ENCODE measurements around the gene PAPSS2.
"Not testable (repeated sequence)": the region's sequence is repeated elsewhere in the genome, so short reads cannot be mapped to it uniquely, and the experiment has no call there.

PAPSS2 gene

DNA sequence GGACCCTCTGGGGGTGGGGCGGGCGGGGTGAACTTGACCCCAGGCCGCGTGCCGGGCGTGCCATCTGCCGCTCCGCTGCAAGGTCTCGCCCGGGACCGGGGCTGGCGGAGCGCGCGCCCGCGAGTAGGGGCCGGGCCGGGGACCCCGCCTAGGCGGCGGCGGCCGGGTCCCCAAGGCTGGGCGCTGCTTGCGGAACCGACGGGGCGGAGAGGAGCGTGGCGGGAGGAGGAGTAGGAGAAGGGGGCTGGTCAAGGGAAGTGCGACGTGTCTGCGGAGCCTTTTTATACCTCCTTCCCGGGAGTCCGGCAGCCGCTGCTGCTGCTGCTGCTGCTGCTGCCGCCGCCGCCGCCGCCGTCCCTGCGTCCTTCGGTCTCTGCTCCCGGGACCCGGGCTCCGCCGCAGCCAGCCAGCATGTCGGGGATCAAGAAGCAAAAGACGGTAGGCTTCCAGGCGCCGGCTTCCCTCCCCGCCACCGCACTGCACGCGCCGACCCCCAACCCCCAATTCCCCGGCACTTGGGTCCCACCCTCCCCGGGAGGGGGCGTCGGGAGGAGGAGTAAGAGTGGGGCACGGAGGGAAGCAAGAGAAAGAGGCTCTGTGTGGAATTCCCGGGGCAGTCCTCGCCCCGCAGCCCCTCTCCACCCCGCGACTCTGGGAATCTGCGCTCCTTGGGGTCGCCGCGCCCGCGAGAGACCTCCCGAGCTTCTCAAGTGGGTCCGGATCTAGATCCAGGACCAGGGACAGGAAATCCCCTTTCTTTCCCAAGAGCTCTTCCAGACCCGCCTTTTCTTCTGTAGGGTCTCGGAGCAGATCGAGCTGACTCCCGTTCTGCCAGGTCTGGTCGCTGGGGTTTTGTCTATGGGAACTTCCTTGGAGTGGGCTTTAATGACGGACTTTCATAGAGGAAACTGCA lies at the start of gene PAPSS2:
PAPSS2 (plus strand) TSS at position 308 of the 913 bp plus-strand sequence; CDS start at position 412, 104 bp downstream.
- DNase-seq: peak; percentile 12

- not testable (repeated sequence) for DNase-seq
These were observed 48.3 kb upstream of the PAPSS2 start for GRCh38 chr10:87611341-87611740.

GRCh38 chr10:87612115-87612514 lies 47.6 kb upstream of the PAPSS2 start:
- DNase-seq: no peak

- no peak for DNase-seq
These were observed 45.9 kb upstream of the PAPSS2 start for GRCh38 chr10:87613751-87614150.

- DNase-seq: no peak
These were observed 43.8 kb upstream of the PAPSS2 start for GRCh38 chr10:87615856-87616255.

GRCh38 chr10:87617503-87617902 lies 42.2 kb upstream of the PAPSS2 start:
- no peak for DNase-seq

DNA sequence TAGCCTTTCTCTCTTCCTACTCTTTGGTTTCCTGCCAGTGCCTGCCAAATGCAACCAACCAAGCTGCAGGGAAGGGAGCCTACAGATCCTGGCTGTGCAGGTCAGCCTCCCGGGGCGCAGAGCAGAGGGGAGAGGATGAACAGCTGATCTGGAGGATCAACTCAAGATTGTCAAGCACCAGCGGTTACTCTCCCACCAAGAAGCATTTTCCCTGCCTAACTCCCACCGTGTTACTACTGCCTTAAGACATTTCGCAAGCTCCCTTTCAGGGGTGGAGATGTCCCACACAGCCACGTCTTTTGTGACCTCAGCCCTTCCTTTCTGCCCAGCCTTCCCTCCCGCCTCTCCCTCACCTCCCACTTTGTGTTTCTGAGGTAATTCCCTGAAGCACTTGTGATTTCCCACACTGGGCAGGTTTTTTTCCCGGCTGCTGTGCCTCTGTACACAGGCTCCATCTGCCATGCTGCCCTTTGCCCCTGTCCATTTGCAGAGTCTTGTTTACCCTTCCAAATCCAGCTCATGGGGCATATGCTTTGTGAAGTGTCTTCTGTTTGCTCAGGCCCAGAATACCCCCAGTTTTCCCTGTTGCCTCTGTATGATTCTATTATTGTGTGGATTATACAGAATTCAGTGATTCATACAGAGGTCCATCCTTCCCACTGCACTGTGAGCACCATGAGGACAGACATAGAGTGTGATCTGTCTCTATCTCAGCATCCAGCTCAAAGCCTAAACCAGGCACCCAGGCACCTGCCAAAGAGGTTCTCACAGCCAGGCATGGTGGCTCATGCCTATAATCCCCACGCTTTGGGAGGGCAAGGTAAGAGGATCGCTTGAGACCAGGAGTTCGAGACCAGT lies 40.9 kb upstream of the PAPSS2 start:
- no peak for DNase-seq

- DNase-seq: no peak
These were observed 40.0 kb upstream of the PAPSS2 start for GRCh38 chr10:87619705-87620104.

DNA sequence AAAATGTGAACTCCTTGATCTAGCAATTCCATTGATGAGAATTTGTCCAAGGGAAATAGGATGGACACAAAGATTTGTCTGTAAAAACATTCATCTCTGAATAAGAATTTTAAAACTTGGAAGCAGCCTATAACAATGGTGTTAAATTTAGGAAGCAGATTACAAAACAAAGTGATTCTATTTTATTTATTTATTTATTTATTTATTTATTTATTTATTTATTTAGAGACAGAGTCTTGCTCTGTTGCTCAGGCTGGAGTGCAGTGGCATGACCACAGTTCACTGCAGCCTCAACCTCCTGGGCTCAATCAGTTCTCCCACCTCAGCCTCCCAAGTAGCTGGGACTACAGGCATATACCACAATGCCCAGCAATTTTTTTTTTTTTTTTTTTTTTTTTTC lies 38.2 kb upstream of the PAPSS2 start:
- not testable (repeated sequence) for DNase-seq

- no peak for DNase-seq
These were observed 37.2 kb upstream of the PAPSS2 start for GRCh38 chr10:87622314-87623004.

DNA sequence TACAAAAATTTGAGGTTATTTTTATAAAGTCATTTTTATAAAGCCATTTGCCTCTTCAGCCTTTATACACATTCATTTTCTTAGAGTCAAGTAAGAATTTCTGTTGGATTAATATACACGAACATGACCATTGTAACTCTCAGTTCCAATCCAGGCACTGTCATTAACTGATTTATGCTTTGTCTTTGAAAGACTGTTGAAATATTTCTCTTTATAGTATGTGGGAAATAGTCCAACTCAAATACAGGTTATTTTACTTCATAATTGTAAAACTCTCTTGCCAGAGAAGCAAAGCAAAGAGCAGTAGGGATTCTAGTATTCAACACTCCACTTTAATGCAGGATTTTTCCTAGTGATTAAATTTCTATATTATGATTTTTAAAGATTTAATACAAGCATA lies 36.5 kb upstream of the PAPSS2 start:
- DNase-seq: no peak

DNA sequence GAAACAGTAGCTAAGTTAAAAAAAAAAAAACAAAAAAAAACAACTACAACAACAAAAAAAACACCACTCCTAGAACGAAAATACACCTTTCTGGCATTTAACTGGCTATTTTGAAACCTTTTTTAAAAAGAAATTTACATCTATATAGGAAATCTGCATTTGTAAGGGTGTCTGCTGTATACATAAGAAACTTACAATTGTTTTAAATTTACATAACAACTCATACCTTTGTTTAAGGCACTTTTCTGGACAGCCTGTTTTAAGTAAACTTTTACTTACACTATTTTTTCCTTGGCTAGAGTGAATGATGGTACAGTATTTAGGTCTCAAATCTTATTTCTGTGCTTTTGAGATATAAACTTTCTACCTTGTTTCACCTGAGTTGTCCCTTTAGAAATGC lies 34.0 kb upstream of the PAPSS2 start:
- no peak for DNase-seq

DNA sequence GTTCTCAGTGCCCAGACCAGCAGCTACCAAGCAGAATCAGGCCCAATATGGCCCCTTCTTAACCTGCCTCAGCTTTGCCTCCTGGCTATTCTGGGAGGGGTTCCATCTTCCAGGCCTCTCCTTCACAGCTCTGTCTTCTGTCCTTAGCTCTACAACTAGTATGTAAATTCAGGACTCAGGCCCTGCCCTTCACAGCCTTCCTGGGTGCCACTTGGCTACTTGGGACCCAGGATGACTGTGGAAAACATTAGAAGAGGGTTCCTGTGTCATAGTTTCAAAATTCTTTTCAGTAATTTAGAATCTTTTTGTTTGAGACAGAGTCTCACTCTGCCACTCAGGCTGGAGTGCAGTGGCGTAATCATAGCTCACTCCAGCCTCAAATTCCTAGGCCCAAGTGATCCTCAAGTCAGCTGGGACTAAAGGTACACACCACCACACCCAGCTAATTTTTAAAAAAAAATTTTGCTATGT lies 33.2 kb upstream of the PAPSS2 start:
- no peak for DNase-seq

DNA sequence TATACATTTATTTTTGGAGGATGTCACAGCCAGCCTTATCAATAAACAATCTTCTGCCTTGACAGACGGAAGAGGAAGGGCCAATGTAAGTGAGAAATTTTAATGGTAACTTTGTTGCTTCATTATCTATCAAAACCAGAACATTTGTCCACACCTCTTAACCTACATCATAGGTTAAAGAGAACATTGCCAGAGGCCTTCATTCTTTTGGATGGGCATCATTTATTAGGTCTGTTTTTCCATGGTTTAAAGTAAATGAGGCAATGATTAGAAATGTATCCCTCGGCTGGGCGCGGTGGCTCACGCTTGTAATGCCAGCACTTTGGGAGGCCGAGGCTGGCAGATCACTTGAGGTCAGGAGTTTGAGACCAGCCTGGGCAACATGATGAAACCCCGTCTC lies 29.5 kb upstream of the PAPSS2 start:
- no peak for DNase-seq

DNA sequence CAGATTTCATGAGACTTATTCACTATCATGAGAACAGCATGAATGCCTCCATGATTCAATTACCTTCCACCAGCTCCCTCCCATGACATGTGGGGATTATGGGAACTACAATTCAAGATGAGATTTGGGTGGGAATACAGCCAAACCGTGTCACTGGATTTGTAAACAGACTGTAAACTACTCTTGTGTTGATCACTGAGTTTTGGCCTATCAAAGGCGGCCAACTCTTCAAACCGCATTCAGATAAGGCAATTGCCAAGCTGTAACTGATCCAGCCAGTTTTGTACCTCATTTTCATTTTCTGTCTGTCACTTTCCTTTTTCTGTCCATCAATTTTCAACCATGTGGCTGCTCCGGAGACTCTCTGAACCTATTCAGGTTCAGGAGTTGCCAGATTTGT lies 27.2 kb upstream of the PAPSS2 start:
- DNase-seq: no peak

GRCh38 chr10:87634311-87634710 lies 25.4 kb upstream of the PAPSS2 start:
- DNase-seq: no peak

DNA sequence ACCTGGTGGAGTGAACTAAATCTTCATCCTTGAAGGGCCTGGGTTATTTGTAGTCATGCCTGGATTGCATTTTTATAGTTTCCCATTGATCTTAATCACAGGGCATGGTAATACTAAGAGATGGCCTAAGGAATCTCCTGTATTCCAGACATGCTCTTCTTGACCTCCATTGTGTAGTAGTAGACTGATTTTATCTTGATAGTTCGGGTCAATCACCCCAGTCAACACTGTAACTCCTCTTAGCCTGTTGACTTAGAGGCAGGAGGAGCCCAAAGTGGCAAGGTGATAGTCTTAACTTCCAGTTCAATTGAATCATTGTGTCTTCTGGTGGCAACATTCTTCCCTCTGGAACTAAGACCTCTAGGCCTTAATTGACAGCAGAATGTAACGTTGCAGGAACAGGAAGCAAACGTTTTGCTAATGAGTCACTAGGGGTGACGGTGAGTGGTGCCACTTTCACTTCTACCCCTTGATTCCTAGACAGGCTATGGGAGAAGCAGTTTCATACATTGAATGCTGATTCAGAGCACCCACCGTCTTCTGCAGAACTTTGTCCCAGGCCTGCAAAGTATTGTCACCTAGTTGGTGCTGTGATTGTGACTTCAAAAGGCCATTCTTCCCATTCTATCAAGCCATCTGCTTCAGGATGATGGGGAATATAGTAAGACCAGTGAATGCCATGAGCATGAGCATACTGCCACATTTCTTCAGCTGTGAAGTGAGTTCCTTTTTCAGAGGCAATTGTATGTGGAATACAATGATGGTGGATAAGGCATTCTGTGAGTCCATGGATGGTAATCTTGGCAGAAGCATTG lies 24.0 kb upstream of the PAPSS2 start:
- DNase-seq: peak; percentile 13

DNA sequence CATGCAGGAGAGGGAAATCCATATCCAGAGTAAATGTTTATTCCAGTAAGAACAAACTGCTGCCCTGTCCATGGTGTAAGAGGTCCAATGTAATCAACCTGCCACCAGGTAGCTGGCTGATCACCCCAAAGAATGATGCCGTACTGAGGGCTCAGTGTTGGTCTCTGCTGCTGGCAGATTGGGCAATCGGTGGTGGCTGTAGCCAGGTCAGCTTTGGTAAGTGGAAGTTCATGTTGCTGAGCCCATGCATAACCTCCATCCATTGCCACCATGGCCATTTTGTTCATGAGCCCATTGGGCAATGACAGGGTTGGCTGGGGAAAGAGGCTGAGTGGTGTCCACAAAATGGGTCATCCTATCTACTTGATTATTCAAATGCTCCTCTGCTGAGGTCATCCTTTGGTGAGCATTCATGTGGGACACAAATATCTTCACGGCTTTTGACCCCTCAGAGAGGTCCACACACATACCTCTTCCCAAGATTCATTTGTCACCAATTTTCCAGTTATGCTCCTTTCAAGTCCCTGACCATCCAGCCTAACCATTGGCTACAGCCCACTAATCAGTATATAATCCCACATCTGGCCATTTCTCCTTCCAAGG lies 23.3 kb upstream of the PAPSS2 start:
- no peak for DNase-seq

DNA sequence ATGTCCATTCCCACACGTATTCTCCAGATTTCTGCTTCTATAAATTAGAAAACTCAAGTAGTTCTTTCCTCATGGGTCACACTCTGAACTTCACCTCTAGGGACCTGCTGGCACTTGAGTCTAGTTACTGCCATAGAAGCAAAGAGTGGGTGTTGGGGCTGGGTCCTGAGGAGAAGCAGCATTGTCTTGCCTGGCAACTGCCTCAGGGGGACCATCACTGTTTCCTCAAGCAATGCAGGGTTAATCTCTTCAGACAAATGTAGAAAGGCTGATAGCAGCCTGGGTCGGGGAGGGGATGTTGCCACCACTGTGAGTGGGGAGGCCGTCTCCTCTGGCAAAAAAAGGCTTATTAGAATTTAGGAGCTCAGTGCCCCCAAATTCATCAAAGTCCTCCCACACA lies 20.2 kb upstream of the PAPSS2 start:
- DNase-seq: no peak

GRCh38 chr10:87640043-87640442 lies 19.6 kb upstream of the PAPSS2 start:
- DNase-seq: no peak

- DNase-seq: no peak
These were observed 17.2 kb upstream of the PAPSS2 start for GRCh38 chr10:87642486-87642885.

DNA sequence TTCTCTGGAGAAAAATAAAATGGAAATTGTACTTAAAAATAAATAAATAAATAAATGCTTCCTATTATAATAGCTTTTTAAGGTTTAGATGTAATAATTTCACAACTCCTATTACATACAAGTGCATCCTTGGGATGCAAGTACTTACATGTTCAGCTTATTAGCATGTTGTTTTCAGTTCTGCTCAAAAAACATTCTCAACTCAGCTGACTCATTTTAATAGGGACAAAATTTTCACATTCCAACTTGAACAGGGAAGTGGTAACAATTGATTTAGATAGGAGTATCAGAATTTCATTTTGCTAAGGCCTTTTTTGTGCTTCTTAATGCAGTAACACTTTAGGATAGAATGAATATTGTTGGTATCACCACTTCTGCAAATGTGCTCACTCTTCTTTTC lies 16.7 kb upstream of the PAPSS2 start:
- no peak for DNase-seq
